ENCODE measurements around the gene FNDC7. TPM values are rescaled to one million over a fixed set of nuclear protein-coding genes. Genes with fewer than 3 reads are reported as not detected.

FNDC7 gene
- total RNA-seq, 6 experiments from 2014 or later: not detected

DNA sequence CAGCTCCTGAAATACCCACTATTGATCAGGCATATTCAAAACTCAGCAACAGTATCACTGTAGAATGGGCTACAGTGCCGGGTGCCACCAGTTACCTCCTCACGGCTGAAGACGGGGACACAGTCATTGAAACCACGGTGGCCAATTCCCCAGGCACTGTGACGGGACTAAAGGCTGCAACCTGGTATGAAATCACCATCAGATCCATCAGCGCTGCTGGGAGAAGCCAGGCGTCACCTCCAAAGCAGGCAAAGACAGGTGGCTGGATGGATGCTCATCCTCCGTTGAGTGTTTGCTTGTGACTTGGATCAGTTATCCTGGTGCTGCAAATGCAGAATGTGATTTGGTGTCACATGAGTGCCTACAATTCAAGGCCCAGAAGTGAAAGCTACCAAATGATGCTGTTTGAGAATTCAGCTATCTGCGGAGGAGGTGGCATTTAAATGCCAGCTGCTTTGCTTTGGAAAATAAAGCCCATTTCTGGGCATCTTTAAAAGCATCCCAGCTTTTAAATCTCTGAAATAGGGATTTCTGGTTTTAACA, 5.1 kb downstream of the FNDC7 start:
- DNase-seq: no peak
- H3K36me3 ChIP-seq: no peaks in the 10 kb centered on the region
- TF ChIP-seq CTCF (IDR thresholded peaks at IDR 0.05) (no peak), POLR2A (IDR thresholded peaks at IDR 0.05) (no peak)
- no peak overlapping the region for H3K27ac ChIP-seq
- H3K27me3 ChIP-seq: no peaks in the 10 kb centered on the region
- 66% methylated on average over 7 of the region's 9 CpGs for WGBS (ENCODE audit: insufficient coverage, low coverage, low lambda C conversion rate, missing lambda C conversion rate)
- no peaks in the 10 kb centered on the region for H3K4me1 ChIP-seq
- no peak for ATAC-seq
- H3K9me3 ChIP-seq: no peaks in the 10 kb centered on the region
- no peak overlapping the region for H3K4me3 ChIP-seq
- intact Hi-C loops (cut with DNase I): no loop called here

DNA sequence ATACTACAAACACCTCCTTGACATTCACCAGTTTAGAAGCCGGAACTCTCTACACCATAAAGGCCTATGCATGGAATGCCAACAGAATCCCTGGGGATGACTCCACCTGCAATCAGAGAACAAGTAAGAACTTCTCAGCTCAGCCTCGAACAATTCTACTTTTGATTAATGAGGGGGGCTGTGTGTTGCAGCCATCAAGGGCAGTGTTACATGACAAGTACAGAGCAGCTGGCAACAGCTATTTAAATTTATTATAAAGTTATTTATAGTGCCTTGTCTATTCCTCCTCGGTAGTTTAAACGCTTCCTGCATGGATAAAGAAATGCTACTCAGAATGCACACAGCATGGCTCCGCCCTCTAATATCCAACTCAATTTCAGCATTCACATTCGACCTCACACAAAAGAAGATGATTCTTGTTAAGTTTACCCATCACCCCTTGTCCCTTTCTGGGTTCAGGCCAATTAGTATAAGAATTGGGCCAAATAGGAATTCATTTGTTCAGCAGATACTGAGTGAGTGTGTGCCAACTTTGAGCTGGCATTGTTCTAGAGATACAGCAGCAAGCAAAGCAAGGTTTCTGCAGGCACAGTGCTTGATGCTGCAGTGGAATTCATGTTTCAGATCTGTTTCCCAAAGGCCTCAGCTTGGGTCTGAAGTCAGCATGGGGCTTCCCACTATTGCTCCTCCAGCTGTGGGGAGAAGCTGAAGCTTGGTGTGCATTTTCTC, 6.4 kb downstream of the FNDC7 start:
- Histone ChIP-seq H3K27me3 (no peaks in the 10 kb centered on the region), H3K36me3 (no peaks in the 10 kb centered on the region), H3K4me1 (no peaks in the 10 kb centered on the region), H3K4me3 (no peak overlapping the region), H3K9me3 (no peaks in the 10 kb centered on the region), H3K27ac (no peak overlapping the region)
- WGBS (ENCODE audit: insufficient coverage, low coverage, low lambda C conversion rate, missing lambda C conversion rate): 51% methylated on average over 6 of the region's 6 CpGs
- TF ChIP-seq POLR2A (IDR thresholded peaks at IDR 0.05) (no peak), CTCF (IDR thresholded peaks at IDR 0.05) (no peak)
- DNase-seq (no peak), ATAC-seq (no peak)
- intact Hi-C loops (cut with DNase I): no loop called here

- Histone ChIP-seq H3K27ac (no peak overlapping the region), H3K4me3 (no peak overlapping the region), H3K4me1 (no peaks in the 10 kb centered on the region), H3K27me3 (no peaks in the 10 kb centered on the region), H3K9me3 (no peaks in the 10 kb centered on the region), H3K36me3 (no peaks in the 10 kb centered on the region)
- intact Hi-C loops (cut with DNase I): no loop called here
- no peak for ATAC-seq
- TF ChIP-seq POLR2A (IDR thresholded peaks at IDR 0.05) (no peak), CTCF (IDR thresholded peaks at IDR 0.05) (no peak)
- no peak for DNase-seq
- 72% methylated on average over 7 of the region's 8 CpGs for WGBS (ENCODE audit: insufficient coverage, low coverage, low lambda C conversion rate, missing lambda C conversion rate)
Observed at GRCh38 chr1:108719656-108720435, 7.1 kb downstream of the FNDC7 start.

DNA sequence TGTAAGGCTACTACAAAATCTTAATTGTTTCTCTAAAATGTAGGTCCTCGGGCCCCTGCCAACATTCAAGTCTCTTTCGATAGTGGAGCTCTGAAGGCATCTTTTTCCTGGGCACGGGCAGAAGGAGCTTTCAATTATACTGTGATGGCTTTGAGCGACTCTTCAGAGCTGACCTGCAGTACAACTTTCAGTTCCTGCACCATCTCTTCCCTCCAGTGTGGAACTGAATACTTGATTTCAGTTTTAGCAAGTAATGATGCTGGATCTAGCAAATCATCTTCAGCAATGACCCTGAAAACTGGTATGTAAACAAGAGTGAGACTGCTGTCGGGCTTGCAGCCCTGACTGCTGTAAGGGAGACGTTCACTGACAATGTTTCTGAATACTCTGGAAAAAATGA, 9.6 kb downstream of the FNDC7 start:
- Histone ChIP-seq H3K4me1 (no peaks in the 10 kb centered on the region), H3K4me3 (no peak overlapping the region), H3K27me3 (no peaks in the 10 kb centered on the region), H3K9me3 (no peaks in the 10 kb centered on the region), H3K36me3 (no peaks in the 10 kb centered on the region), H3K27ac (no peak overlapping the region)
- intact Hi-C loops (cut with DNase I): no loop called here
- TF ChIP-seq CTCF (IDR thresholded peaks at IDR 0.05) (no peak), POLR2A (IDR thresholded peaks at IDR 0.05) (no peak)
- ATAC-seq: no peak
- no peak for DNase-seq
- 62% methylated on average over 6 of the region's 6 CpGs for WGBS (ENCODE audit: insufficient coverage, low coverage, low lambda C conversion rate, missing lambda C conversion rate)
